HEK293T (cell line): Measurements from ENCODE around the gene DACH1.
"Not testable (repeated sequence)": the region's sequence is repeated elsewhere in the genome, so short reads cannot be mapped to it uniquely, and the experiment has no call there.

Source experiments
- CTCF ChIA-PET: fragments of 350-600 bp; formaldehyde crosslinking; extraction: SDS; loops from one replicate; lab custom pipeline; 2021; ENCODE audit warnings: antibody characterized with exemption, inconsistent platforms; lab: Yijun Ruan, JAX
- POLR2A ChIA-PET: fragments of 350-600 bp; formaldehyde crosslinking; extraction: SDS; loops from one replicate; lab custom pipeline; 2020; ENCODE audit warnings: antibody characterized with exemption, inconsistent platforms; lab: Yijun Ruan, JAX
- DNase-seq: peaks from one replicate; pipeline ENCODE4 v3.0.0; 2012; ENCODE audit warnings: mixed read lengths; ENCODE audit errors: extremely low spot score
- ARNT ChIP-seq: fragments of 450-650 bp; IDR thresholded peaks from 2 replicates; pipeline ENCODE4 v1.6.1; 2017; ENCODE audit warnings: mild to moderate bottlenecking
- BHLHE40 ChIP-seq: fragments of 450-650 bp; IDR thresholded peaks from 2 replicates; pipeline ENCODE4 v1.6.1; 2016; ENCODE audit warnings: mild to moderate bottlenecking, moderate library complexity, borderline replicate concordance
- CTBP1 ChIP-seq: fragments of 450-650 bp; IDR thresholded peaks from 2 replicates; pipeline ENCODE4 v1.6.1; 2016; ENCODE audit warnings: borderline replicate concordance
- ELF4 ChIP-seq: fragments of 450-650 bp; IDR thresholded peaks from 2 replicates; pipeline ENCODE4 v1.6.1; 2017; ENCODE audit warnings: antibody characterized with exemption
- FOXA1 ChIP-seq: fragments of 450-650 bp; IDR thresholded peaks from 2 replicates; pipeline ENCODE4 v1.6.1; 2016; ENCODE audit warnings: mild to moderate bottlenecking
- FOXK2 ChIP-seq: fragments of 450-650 bp; IDR thresholded peaks from 2 replicates; pipeline ENCODE4 v1.6.1; 2016; ENCODE audit warnings: mild to moderate bottlenecking
- FOXM1 ChIP-seq: fragments of 450-650 bp; IDR thresholded peaks from 2 replicates; pipeline ENCODE4 v1.6.1; 2017; ENCODE audit warnings: mild to moderate bottlenecking, borderline replicate concordance
- HDGF ChIP-seq: fragments of 450-650 bp; IDR thresholded peaks from 2 replicates; pipeline ENCODE4 v1.6.1; 2017; ENCODE audit warnings: antibody characterized with exemption, borderline replicate concordance
- L3MBTL2 ChIP-seq: fragments of 450-650 bp; conservative IDR thresholded peaks from 2 replicates; pipeline ENCODE4 v1.6.1; 2016; ENCODE audit warnings: mild to moderate bottlenecking
- LEF1 ChIP-seq: fragments of 450-650 bp; IDR thresholded peaks from 2 replicates; pipeline ENCODE4 v1.6.1; 2017; ENCODE audit warnings: mild to moderate bottlenecking, borderline replicate concordance
- NFRKB ChIP-seq: fragments of 450-650 bp; IDR thresholded peaks from 2 replicates; pipeline ENCODE4 v1.6.1; 2016; ENCODE audit warnings: mild to moderate bottlenecking, moderate library complexity
- PKNOX1 ChIP-seq: fragments of 450-650 bp; IDR thresholded peaks from 2 replicates; pipeline ENCODE4 v1.6.1; 2016
- SP1 ChIP-seq: fragments of 450-650 bp; IDR thresholded peaks from 2 replicates; pipeline ENCODE4 v1.6.1; 2017
- SUZ12 ChIP-seq: fragments of 450-650 bp; IDR thresholded peaks from 2 replicates; pipeline ENCODE4 v1.6.1; 2016; ENCODE audit warnings: mild to moderate bottlenecking
- TARDBP ChIP-seq: fragments of 450-650 bp; IDR thresholded peaks from 2 replicates; pipeline ENCODE4 v1.6.1; 2016
- ZNF384 ChIP-seq: fragments of 450-650 bp; IDR thresholded peaks from 2 replicates; pipeline ENCODE4 v1.6.1; 2016

DACH1 gene

GRCh38 chr13:71867131-71867814, at the start of gene DACH1:
DACH1 (minus strand) TSS chr13:71867204.
- ChIA-PET POLR2A (interaction anchor here (0.6 to 2.1 kb wide), 41 partner anchors 10 to 249 kb away, joined by 3 to 21 read pairs (median 4); no protein-coding TSS in a partner anchor), CTCF (interaction anchor here (0.5 to 1.6 kb wide), 4 partner anchors 12 to 971 kb away, joined by 3 to 10 read pairs (median 4); no protein-coding TSS in a partner anchor)
- no peak for TF ChIP-seq HDGF
- TF ChIP-seq TARDBP = no peak
- peak; percentile 79 for TF ChIP-seq PKNOX1
- TF ChIP-seq CTBP1 = peak; percentile 33; the same call in 1 of the 2 replicates
- TF ChIP-seq ARNT = peak; percentile 59
- no peak; the same call in 1 of the 2 replicates for TF ChIP-seq LEF1
- TF ChIP-seq FOXM1 = 0 out of 2 replicates have a peak, but pooled peaks have one; percentile 39
- no peak for TF ChIP-seq FOXA1
- no peak for TF ChIP-seq SUZ12
- no peak for TF ChIP-seq NFRKB
- TF ChIP-seq ELF4 = peak; percentile 18; the same call in 1 of the 2 replicates
- no peak for TF ChIP-seq SP1
- no peak for TF ChIP-seq ZNF384
- peak; percentile 89; the same call in 1 of the 2 replicates for TF ChIP-seq FOXK2
- peak; percentile 73 for TF ChIP-seq L3MBTL2
- no peak for TF ChIP-seq BHLHE40
- DNase-seq = peak; percentile 90

GRCh38 chr13:71913717-71914116, 46.7 kb upstream of the DACH1 start:
- TF ChIP-seq PKNOX1 = peak; percentile 25
- no peak for TF ChIP-seq FOXM1
- POLR2A ChIA-PET = no interaction called here
- CTCF ChIA-PET = no interaction called here
- no peak for DNase-seq

GRCh38 chr13:71912524-71912923, 45.5 kb upstream of the DACH1 start:
- DNase-seq = no peak
- TF ChIP-seq FOXA1 (no peak), ARNT (no peak), SUZ12 (no peak), L3MBTL2 (no peak; the same call in 1 of the 2 replicates), FOXK2 (no peak), HDGF (no peak), BHLHE40 (no peak), ZNF384 (no peak), SP1 (no peak), FOXM1 (no peak), LEF1 (no peak), CTBP1 (no peak), PKNOX1 (no peak), NFRKB (no peak), TARDBP (no peak), ELF4 (no peak)
- CTCF ChIA-PET = no interaction called here
- POLR2A ChIA-PET = interaction anchor here (2.1 kb wide), 1 partner anchor 45 kb away, joined by 7 read pairs; the partner anchor contains the start of gene DACH1

- CTCF ChIA-PET = no interaction called here
- no peak for DNase-seq
- TF ChIP-seq HDGF = no peak
- TF ChIP-seq NFRKB = no peak
- TF ChIP-seq ZNF384 = no peak
- TF ChIP-seq SUZ12 = no peak
- no peak for TF ChIP-seq FOXM1
- no peak for TF ChIP-seq ELF4
- TF ChIP-seq ARNT = no peak
- POLR2A ChIA-PET = no interaction called here
These were observed 39.4 kb upstream of the DACH1 start for GRCh38 chr13:71906448-71906847.

- DNase-seq = no peak
- ChIA-PET POLR2A (no interaction called here), CTCF (no interaction called here)
- TF ChIP-seq TARDBP (no peak), SP1 (no peak), L3MBTL2 (no peak), HDGF (no peak), LEF1 (no peak), SUZ12 (no peak), ARNT (no peak), PKNOX1 (no peak), FOXA1 (no peak), FOXK2 (no peak)
These were observed 35.7 kb upstream of the DACH1 start for GRCh38 chr13:71902676-71903075.

- POLR2A ChIA-PET, CTCF ChIA-PET, DNase-seq: not testable (repeated sequence)
These were observed 26.5 kb upstream of the DACH1 start for GRCh38 chr13:71893506-71893905.
